Activated T-cell treated with anti-CD3 and anti-CD28 coated beads, Interleukin-2, amount 50 U/mL, for 72 hours (primary cell): ENCODE data around the gene DIS3L2. TPM values are rescaled to one million over a fixed set of nuclear protein-coding genes. Genes with fewer than 3 reads are reported as not detected.
A peak's percentile ranks its signal among the peaks of the same experiment; 100 is the strongest.
"Not testable (repeated sequence)": the region's sequence is repeated elsewhere in the genome, so short reads cannot be mapped to it uniquely, and the experiment has no call there.

Source experiments
- ATAC-seq, 2 donors: fragments of 150-1000 bp; cut with Tn5 transposase; replicated peaks in 1 of 2; 2 replicates each; pipeline ENCODE4 v1.10.0; 2021; ENCODE audit warnings: moderate library complexity in 2 of 2, mild to moderate bottlenecking in 1 of 2
- DNase-seq, 2 donors: peaks; one replicate each; pipeline ENCODE4 v3.0.0; 2021 to 2022; ENCODE audit warnings: mixed read lengths in 1 of 2
- H3K27ac Mint-ChIP-seq: one replicate; pipeline ENCODE4 v1.8.0; 2022; ENCODE audit warnings: mild to moderate bottlenecking, moderate library complexity, mixed read lengths
- H3K27me3 Mint-ChIP-seq: one replicate; pipeline ENCODE4 v1.8.0; 2022; ENCODE audit warnings: low read depth, mixed read lengths
- H3K36me3 Mint-ChIP-seq, 2 donors: one replicate each; pipeline ENCODE4 v1.8.0; 2022; ENCODE audit warnings: mixed read lengths in 2 of 2, mild to moderate bottlenecking in 1 of 2; ENCODE audit not compliant: insufficient read depth in 2 of 2
- H3K4me1 Mint-ChIP-seq: one replicate; pipeline ENCODE4 v1.8.0; 2022; ENCODE audit warnings: low read depth, mixed read lengths
- H3K4me3 Mint-ChIP-seq, 2 donors: one replicate each; pipeline ENCODE4 v1.8.0; 2022; ENCODE audit warnings: mild to moderate bottlenecking in 2 of 2, mixed read lengths in 2 of 2, moderate library complexity in 2 of 2
- H3K9me3 Mint-ChIP-seq, 2 donors: one replicate each; pipeline ENCODE4 v1.8.0; 2022; ENCODE audit warnings: mixed read lengths in 2 of 2
- total RNA-seq, 2 donors: library from RNA; stranded (reverse); gene quantifications; one replicate each; pipeline ENCODE4 v1.2.3, GENCODE V29; 2022

Gene DIS3L2
- total RNA-seq, 2 donors from 2014 or later = 28.8 to 38.3 TPM

DNA sequence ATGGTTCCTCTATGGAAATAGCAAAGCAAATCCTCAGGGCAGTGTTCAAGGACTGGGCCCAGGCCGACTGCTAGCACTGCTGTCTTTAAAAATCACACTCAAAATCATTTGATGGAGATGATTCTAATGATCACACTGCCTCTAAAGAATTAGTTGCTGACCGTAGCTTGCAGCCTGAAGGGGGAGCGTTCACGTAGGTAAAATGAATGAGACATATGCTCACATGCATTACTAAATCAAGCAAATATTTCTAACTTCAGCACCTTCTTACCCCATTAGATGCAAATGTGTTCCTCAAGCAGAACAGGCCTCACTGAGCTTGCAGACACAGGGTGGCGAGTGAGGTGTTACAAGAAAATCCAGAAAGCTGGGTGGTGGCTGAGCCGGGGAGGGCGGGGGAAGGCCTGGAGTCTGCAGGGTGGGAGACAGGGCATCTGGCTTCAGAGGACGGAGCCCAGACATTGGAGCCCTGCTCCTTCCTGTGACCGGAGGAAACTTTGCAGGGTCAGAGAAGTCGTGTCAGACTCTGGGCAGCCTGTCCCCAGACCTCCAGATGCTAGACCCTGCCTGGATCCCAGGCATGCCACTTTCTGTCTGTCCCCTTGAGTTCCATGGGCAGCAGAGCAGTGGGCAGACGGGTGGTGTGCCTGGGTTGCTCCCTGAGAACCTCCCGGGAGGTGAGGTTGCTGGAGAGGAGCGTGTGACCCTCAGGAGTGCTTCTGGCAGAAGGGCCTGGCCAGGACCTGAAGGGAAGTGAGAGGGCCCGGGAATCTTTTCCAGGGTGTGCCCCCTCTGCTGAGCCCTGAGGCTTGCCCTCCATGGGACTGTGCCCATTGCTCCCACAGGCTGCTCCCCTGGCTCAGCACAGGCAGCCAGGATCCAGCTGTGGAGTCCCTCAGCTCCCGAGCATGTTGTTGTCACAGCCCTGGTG lies 28.3 kb upstream of the DIS3L2 start:
- H3K36me3 Mint-ChIP-seq = no peaks in the 10 kb centered on the region
- H3K9me3 Mint-ChIP-seq = no peaks in the 10 kb centered on the region
- no peak for DNase-seq
- no peak overlapping the region for H3K27ac Mint-ChIP-seq
- H3K4me1 Mint-ChIP-seq = peaks cover 14% of the 10 kb centered on the region
- no peak for ATAC-seq
- no peak overlapping the region for H3K4me3 Mint-ChIP-seq
- peaks cover 22% of the 10 kb centered on the region for H3K27me3 Mint-ChIP-seq

- Mint-ChIP-seq H3K4me1 (peaks cover 14% of the 10 kb centered on the region), H3K27me3 (peaks cover 17% of the 10 kb centered on the region), H3K9me3 (no peaks in the 10 kb centered on the region), H3K4me3 (no peak overlapping the region), H3K27ac (no peak overlapping the region), H3K36me3 (no peaks in the 10 kb centered on the region)
- DNase-seq (no peak), ATAC-seq (no peak)
Measured at GRCh38 chr2:231933916-231934401, 27.6 kb upstream of the DIS3L2 start.

GRCh38 chr2:231934441-231935206 lies 26.9 kb upstream of the DIS3L2 start:
- DNase-seq (no peak), ATAC-seq (no peak)
- peaks cover 14% of the 10 kb centered on the region for H3K4me1 Mint-ChIP-seq
- H3K9me3 Mint-ChIP-seq = no peaks in the 10 kb centered on the region
- no peaks in the 10 kb centered on the region for H3K36me3 Mint-ChIP-seq
- H3K27ac Mint-ChIP-seq = no peak overlapping the region
- no peak overlapping the region for H3K4me3 Mint-ChIP-seq
- H3K27me3 Mint-ChIP-seq = peaks cover 10% of the 10 kb centered on the region

DNA sequence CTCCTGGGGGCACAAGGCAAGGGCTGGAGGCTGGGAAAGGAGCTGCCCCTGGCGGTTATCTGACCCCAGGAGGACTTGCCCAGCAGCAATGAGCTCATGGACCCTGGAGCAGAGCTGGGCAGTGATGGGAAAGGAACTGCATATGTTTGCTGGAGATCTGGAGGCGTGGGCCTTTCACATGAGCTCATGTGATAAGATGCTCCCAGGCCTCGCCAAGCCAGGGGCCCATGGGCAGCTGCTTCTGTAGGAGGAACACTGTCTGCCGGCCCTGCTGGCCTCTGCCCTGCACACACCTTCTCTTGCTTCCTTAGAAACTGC lies 26.3 kb upstream of the DIS3L2 start:
- H3K4me1 Mint-ChIP-seq = peaks cover 14% of the 10 kb centered on the region
- ATAC-seq (no peak), DNase-seq (no peak)
- no peaks in the 10 kb centered on the region for H3K36me3 Mint-ChIP-seq
- peaks cover 8% of the 10 kb centered on the region for H3K27me3 Mint-ChIP-seq
- no peak overlapping the region for H3K4me3 Mint-ChIP-seq
- H3K27ac Mint-ChIP-seq = no peak overlapping the region
- no peaks in the 10 kb centered on the region for H3K9me3 Mint-ChIP-seq

DNA sequence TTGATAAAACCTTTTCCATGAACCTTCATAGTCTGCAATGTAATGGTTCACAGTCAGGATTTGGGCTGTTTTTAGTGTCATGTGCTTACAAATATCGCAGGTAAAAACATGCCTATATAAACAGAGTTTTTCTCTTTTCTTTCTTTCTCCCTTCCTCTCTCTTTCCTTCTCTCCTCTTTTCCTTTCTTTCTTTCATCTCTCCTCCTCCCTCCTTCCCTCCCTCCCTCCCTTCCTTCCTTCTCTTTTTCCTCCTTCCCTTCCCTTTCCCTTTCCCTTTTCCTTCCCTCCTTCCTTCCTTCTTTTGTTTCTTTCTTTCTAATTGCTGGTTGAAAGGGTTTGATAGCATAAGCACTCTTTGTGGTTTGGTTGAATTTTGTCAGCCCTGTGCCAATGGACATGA lies 25.7 kb upstream of the DIS3L2 start:
- Mint-ChIP-seq H3K27ac (no peak overlapping the region), H3K4me3 (no peak overlapping the region), H3K36me3 (no peaks in the 10 kb centered on the region), H3K9me3 (no peaks in the 10 kb centered on the region), H3K4me1 (peaks cover 14% of the 10 kb centered on the region), H3K27me3 (peaks cover 14% of the 10 kb centered on the region)
- DNase-seq (no peak), ATAC-seq (no peak)

GRCh38 chr2:231936491-231936890 lies 25.0 kb upstream of the DIS3L2 start:
- peak; percentile 60 to 89 for ATAC-seq
- peak in 1 of 2 donors; percentile 19 for DNase-seq
- Mint-ChIP-seq H3K36me3 (no peaks in the 10 kb centered on the region), H3K27ac (no peak overlapping the region), H3K4me3 (no peak overlapping the region), H3K27me3 (peaks cover 15% of the 10 kb centered on the region), H3K9me3 (no peaks in the 10 kb centered on the region), H3K4me1 (peaks cover 14% of the 10 kb centered on the region)

DNA sequence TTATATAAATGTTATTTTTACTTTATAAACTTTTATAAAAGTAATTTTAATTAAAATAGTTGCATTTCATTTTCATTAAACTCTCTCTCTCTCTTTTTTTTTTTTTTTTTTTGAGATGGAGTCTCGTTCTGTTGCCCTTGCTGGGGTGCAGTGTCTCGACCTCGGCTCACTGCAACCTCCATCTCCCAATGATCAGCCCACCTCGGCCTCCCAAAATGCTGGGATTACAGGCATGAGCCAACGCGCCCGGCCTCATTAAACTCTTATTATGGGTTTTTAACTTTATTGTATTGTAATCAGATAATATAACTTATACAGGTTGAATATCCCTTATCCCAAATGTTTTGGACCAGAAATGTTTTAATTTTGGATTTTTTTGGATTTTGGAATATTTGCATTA lies 24.5 kb upstream of the DIS3L2 start:
- peaks cover 15% of the 10 kb centered on the region for H3K27me3 Mint-ChIP-seq
- DNase-seq = no peak
- no peak overlapping the region for H3K4me3 Mint-ChIP-seq
- no peak for ATAC-seq
- H3K27ac Mint-ChIP-seq = no peak overlapping the region
- no peaks in the 10 kb centered on the region for H3K36me3 Mint-ChIP-seq
- no peaks in the 10 kb centered on the region for H3K9me3 Mint-ChIP-seq
- H3K4me1 Mint-ChIP-seq = peaks cover 14% of the 10 kb centered on the region

GRCh38 chr2:231939022-231939421 lies 22.5 kb upstream of the DIS3L2 start:
- H3K4me3 Mint-ChIP-seq = no peak overlapping the region
- H3K36me3 Mint-ChIP-seq = no peaks in the 10 kb centered on the region
- no peak overlapping the region for H3K27ac Mint-ChIP-seq
- peaks cover 14% of the 10 kb centered on the region for H3K4me1 Mint-ChIP-seq
- no peaks in the 10 kb centered on the region for H3K9me3 Mint-ChIP-seq
- peaks cover 7% of the 10 kb centered on the region for H3K27me3 Mint-ChIP-seq
- DNase-seq (no peak), ATAC-seq (no peak)

DNA sequence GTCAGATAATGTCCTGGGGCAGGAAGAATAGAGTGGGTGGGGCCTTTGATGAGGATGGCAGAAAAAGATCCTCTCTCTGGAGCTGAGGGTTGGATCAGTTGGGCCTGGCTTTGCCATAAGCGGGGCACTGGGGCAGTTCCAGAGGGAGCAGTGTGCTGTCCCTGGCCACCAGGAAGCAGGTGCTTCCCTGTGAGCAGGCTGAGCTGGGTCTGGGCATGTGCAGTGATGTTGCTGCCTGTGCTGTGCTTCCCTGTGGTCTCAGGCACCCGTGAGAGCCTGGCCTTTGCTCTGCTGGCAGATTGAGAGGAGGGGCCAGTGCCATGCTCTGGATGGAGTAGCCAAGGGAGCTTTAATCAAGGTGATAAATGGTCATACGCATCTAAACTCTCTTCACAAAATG lies 20.7 kb upstream of the DIS3L2 start:
- no peaks in the 10 kb centered on the region for H3K9me3 Mint-ChIP-seq
- H3K36me3 Mint-ChIP-seq = no peaks in the 10 kb centered on the region
- H3K27ac Mint-ChIP-seq = no peak overlapping the region
- H3K4me3 Mint-ChIP-seq = no peak overlapping the region
- peaks cover 13% of the 10 kb centered on the region for H3K27me3 Mint-ChIP-seq
- DNase-seq (no peak), ATAC-seq (no peak)
- H3K4me1 Mint-ChIP-seq = peaks cover 14% of the 10 kb centered on the region

DNA sequence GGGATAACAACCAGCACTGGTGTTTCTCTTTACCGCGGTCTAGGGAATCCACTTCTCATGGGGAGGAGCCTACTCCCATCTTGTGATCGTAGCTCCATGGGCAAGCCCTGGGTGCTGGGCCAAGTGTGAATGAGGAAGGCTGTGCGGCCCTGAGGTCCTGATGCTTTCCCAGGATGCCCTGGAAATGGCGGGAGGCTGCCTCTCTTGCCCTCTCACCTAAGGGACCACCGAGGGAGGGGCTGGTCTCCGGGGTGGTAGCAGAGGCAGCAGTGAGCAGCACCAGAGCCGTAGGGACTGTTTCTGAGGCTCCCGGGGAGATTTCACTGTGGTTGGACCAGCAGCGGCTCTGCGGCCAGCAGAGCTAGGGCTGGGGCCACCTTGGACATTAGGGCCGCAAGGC lies 19.8 kb upstream of the DIS3L2 start:
- H3K27ac Mint-ChIP-seq = no peak overlapping the region
- no peaks in the 10 kb centered on the region for H3K9me3 Mint-ChIP-seq
- ATAC-seq (no peak), DNase-seq (no peak)
- no peak overlapping the region for H3K4me3 Mint-ChIP-seq
- H3K36me3 Mint-ChIP-seq = no peaks in the 10 kb centered on the region
- H3K27me3 Mint-ChIP-seq = peaks cover 13% of the 10 kb centered on the region
- peaks cover 6% of the 10 kb centered on the region for H3K4me1 Mint-ChIP-seq

DNA sequence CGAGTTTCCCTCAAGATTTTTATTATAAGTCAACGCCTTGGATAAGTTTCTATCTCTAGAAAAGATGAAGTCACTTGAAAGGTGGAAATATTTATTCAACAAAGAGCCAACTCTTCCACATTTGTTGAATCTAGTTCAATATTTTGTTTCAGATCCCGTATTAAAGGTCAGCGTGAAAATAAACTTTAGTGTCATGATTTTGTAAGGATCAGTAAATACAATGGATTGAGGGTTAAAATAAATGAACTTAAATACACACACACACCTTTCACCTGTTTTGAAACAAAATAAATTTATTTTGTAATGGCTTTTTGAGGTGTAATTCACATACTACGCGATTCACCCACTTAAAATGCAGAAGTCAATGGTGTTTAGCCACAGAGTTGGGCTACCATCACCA lies 19.3 kb upstream of the DIS3L2 start:
- H3K27ac Mint-ChIP-seq = no peak overlapping the region
- ATAC-seq (no peak), DNase-seq (no peak)
- no peak overlapping the region for H3K4me3 Mint-ChIP-seq
- peaks cover 13% of the 10 kb centered on the region for H3K27me3 Mint-ChIP-seq
- no peaks in the 10 kb centered on the region for H3K9me3 Mint-ChIP-seq
- H3K36me3 Mint-ChIP-seq = no peaks in the 10 kb centered on the region
- peaks cover under 1% of the 10 kb centered on the region for H3K4me1 Mint-ChIP-seq

GRCh38 chr2:231946241-231946814 lies 15.2 kb upstream of the DIS3L2 start:
- Mint-ChIP-seq H3K4me3 (no peak overlapping the region), H3K27me3 (peaks cover 13% of the 10 kb centered on the region), H3K27ac (no peak overlapping the region), H3K36me3 (no peaks in the 10 kb centered on the region), H3K4me1 (no peaks in the 10 kb centered on the region), H3K9me3 (no peaks in the 10 kb centered on the region)
- ATAC-seq (no peak), DNase-seq (no peak)

DNA sequence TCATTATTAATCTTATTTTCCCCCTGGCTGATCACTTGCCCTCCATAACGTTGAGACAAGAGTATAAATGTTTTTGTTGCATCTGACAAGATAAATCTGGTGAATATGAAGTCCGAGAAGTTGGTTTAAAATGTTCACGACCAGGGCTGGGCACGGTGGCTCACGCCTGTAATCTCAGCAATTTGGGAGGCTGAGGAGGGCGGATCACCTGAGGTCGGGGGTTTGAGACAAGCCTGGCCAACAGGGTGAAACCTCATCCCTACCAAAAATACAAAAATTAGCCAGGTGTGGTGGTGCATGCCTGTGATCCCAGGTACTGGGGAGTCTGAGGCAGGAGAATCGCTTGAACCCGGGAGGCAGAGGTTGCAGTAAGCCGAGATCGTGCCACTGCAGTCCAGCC lies 14.4 kb upstream of the DIS3L2 start:
- H3K36me3 Mint-ChIP-seq, H3K4me1 Mint-ChIP-seq, ATAC-seq, H3K4me3 Mint-ChIP-seq, H3K9me3 Mint-ChIP-seq, H3K27ac Mint-ChIP-seq, DNase-seq: not testable (repeated sequence)
- H3K27me3 Mint-ChIP-seq = peaks cover 20% of the 10 kb centered on the region
